B cell (primary cell): Measurements from ENCODE around the gene GCH1. TPM values are rescaled to one million over a fixed set of nuclear protein-coding genes. Genes with fewer than 3 reads are reported as not detected.

Experiments
- ATAC-seq: fragments of 200-7000 bp; cut with Tn5 transposase; one replicate; pipeline ENCODE4 v1.10.0; 2021; ENCODE audit warnings: low read depth, mild to moderate bottlenecking, moderate number of reproducible peaks, moderate library complexity
- CTCF ChIA-PET: fragments of 350-600 bp; sonication (Branson Sonifier 250); formaldehyde crosslinking; loops from one replicate; lab custom pipeline; 2021; ENCODE audit warnings: antibody characterized with exemption, inconsistent platforms; lab: Charles Lee
- POLR2A ChIA-PET: fragments of 350-600 bp; sonication (Branson Sonifier 250); formaldehyde crosslinking; loops from one replicate; lab custom pipeline; 2021; ENCODE audit warnings: antibody characterized with exemption; lab: Charles Lee
- DNase-seq: peaks from one replicate; pipeline ENCODE4 v3.0.0; 2013
- H2AFZ ChIP-seq: 2 replicates; pipeline ENCODE4 v1.6.1; 2012; ENCODE audit warnings: mild to moderate bottlenecking, low read depth, low read length; ENCODE audit not compliant: insufficient read depth, poor library complexity, severe bottlenecking
- H3K27ac ChIP-seq, 2 donors: 1 replicate in 1 of 2; 2 replicates in 1 of 2; pipeline ENCODE4 v1.5.1; 2012 to 2013; ENCODE audit warnings: low read length in 2 of 2, mild to moderate bottlenecking in 2 of 2, moderate library complexity in 1 of 2
- H3K27me3 ChIP-seq, 4 experiments: fragments of 200-600 bp in 1 of 4; sonication (generic) in 1 of 4; replicated peaks in 1 of 4; 1 replicate in 2 of 4; 2 replicates in 2 of 4; pipeline versions ENCODE4 v1.6.1 to v1.7.0; 2013 to 2016; ENCODE audit warnings: low read length in 3 of 4, mild to moderate bottlenecking in 2 of 4, mixed read lengths in 1 of 4, moderate library complexity in 1 of 4; ENCODE audit not compliant: insufficient read depth in 4 of 4, control insufficient read depth in 3 of 4; ENCODE audit errors: control extremely low read depth in 1 of 4
- H3K36me3 ChIP-seq, 2 experiments: replicated peaks in 1 of 2; 1 replicate in 1 of 2; 2 replicates in 1 of 2; pipeline versions ENCODE4 v1.6.1 to v1.7.1; 2013; ENCODE audit warnings: low read length in 1 of 2; ENCODE audit not compliant: insufficient read depth in 2 of 2, control insufficient read depth in 1 of 2; ENCODE audit errors: control extremely low read depth in 1 of 2, extremely low read depth in 1 of 2
- H3K4me1 ChIP-seq, 2 donors: fragments of 200-600 bp in 1 of 2; sonication (generic) in 1 of 2; 1 replicate in 1 of 2; 2 replicates in 1 of 2; pipeline versions ENCODE4 v1.5.1 to v1.6.1; 2013 to 2017; ENCODE audit warnings: low read length in 2 of 2; ENCODE audit not compliant: control insufficient read depth in 2 of 2, insufficient read depth in 2 of 2
- H3K4me2 ChIP-seq: replicated peaks from 2 replicates; pipeline ENCODE3; 2012; ENCODE audit warnings: mild to moderate bottlenecking, low read depth, low read length; ENCODE audit not compliant: poor library complexity, severe bottlenecking
- H3K4me3 ChIP-seq, 5 experiments: fragments of 200-600 bp in 1 of 5; sonication (generic) in 1 of 5; 1 replicate in 3 of 5; 2 replicates in 2 of 5; pipeline versions ENCODE4 v1.5.1 to v1.7.0; 2011 to 2016; ENCODE audit warnings: low read length in 4 of 5, mild to moderate bottlenecking in 4 of 5, low read depth in 2 of 5, control low read depth in 1 of 5, moderate library complexity in 1 of 5; ENCODE audit not compliant: insufficient read depth in 1 of 5; ENCODE audit errors: control extremely low read depth in 1 of 5, extremely low read depth in 1 of 5
- H3K79me2 ChIP-seq: fragments of 200-600 bp; sonication (generic); one replicate; pipeline ENCODE4 v1.6.0; 2016; ENCODE audit warnings: low read length; ENCODE audit not compliant: control insufficient read depth, insufficient read depth
- H3K9ac ChIP-seq: fragments of 200-600 bp; sonication (generic); 2 replicates; pipeline ENCODE4 v1.6.1; 2017; ENCODE audit warnings: mild to moderate bottlenecking, low read length, moderate library complexity
- H3K9me3 ChIP-seq, 3 donors: one replicate each; pipeline versions ENCODE4 v1.6.1 to v1.7.1; 2013; ENCODE audit warnings: low read length in 2 of 3; ENCODE audit not compliant: control insufficient read depth in 2 of 3, insufficient read depth in 1 of 3; ENCODE audit errors: control extremely low read depth in 1 of 3
- H4K20me1 ChIP-seq: 2 replicates; pipeline ENCODE4 v1.6.0; 2012; ENCODE audit warnings: mild to moderate bottlenecking, low read length; ENCODE audit not compliant: insufficient read depth, control insufficient read depth, poor library complexity, severe bottlenecking
- H3K27ac Mint-ChIP-seq: one replicate; pipeline ENCODE4 v1.8.0; 2021; ENCODE audit warnings: mixed read lengths
- H3K27me3 Mint-ChIP-seq: one replicate; pipeline ENCODE4 v1.8.0; 2021; ENCODE audit warnings: mixed read lengths
- H3K4me1 Mint-ChIP-seq: one replicate; pipeline ENCODE4 v1.8.0; 2021; ENCODE audit warnings: mixed read lengths
- H3K4me3 Mint-ChIP-seq: one replicate; pipeline ENCODE4 v1.8.0; 2021; ENCODE audit warnings: mixed read lengths
- H3K9me3 Mint-ChIP-seq: one replicate; pipeline ENCODE4 v1.8.0; 2022; ENCODE audit warnings: mixed read lengths; ENCODE audit not compliant: insufficient read depth
- EZH2 ChIP-seq: IDR thresholded peaks from 2 replicates; pipeline ENCODE4 v1.6.1; 2012; ENCODE audit warnings: borderline replicate concordance, low read depth, mild to moderate bottlenecking, moderate library complexity, low read length; ENCODE audit not compliant: insufficient read depth, poor library complexity, severe bottlenecking
- WGBS: methylation state at CpG from one replicate; pipeline ENCODE4 v1.1.5; 2013; ENCODE audit warnings: missing lambda C conversion rate; ENCODE audit not compliant: insufficient coverage; 5-methylcytosine and 5-hydroxymethylcytosine counted together
- intact Hi-C: fragments of 100-400 bp; cut with micrococcal nuclease; formaldehyde crosslinking; loops from one replicate; pipeline ENCODE4 v1.10.0; 2022
- polyA plus RNA-seq: library from polyadenylated mRNA; depleted of rRNA; stranded (reverse); fragments of >200 nt; gene quantifications from 2 replicates; pipeline ENCODE4 v1.2.3, GENCODE V29; 2012
- total RNA-seq, 2 donors: library from RNA; stranded (reverse); fragments of 120-200 nt in 1 of 2; gene quantifications; 1 replicate in 1 of 2; 2 replicates in 1 of 2; pipeline versions ENCODE4 v1.2.3 to v1.2.4, GENCODE V29; 2013 to 2022
- TF ChIP-seq, protein P1 (sequence below): fragments of 200-600 bp; IDR thresholded peaks from one replicate; pipeline ENCODE4 v1.8.0; 2022; ENCODE audit warnings: antibody characterized with exemption, mild to moderate bottlenecking

GCH1 gene
- total and polyA plus RNA-seq, 2 donors (not counting 1 experiment from before 2014, with no cell fraction given): 17.0 to 24.6 TPM

DNA sequence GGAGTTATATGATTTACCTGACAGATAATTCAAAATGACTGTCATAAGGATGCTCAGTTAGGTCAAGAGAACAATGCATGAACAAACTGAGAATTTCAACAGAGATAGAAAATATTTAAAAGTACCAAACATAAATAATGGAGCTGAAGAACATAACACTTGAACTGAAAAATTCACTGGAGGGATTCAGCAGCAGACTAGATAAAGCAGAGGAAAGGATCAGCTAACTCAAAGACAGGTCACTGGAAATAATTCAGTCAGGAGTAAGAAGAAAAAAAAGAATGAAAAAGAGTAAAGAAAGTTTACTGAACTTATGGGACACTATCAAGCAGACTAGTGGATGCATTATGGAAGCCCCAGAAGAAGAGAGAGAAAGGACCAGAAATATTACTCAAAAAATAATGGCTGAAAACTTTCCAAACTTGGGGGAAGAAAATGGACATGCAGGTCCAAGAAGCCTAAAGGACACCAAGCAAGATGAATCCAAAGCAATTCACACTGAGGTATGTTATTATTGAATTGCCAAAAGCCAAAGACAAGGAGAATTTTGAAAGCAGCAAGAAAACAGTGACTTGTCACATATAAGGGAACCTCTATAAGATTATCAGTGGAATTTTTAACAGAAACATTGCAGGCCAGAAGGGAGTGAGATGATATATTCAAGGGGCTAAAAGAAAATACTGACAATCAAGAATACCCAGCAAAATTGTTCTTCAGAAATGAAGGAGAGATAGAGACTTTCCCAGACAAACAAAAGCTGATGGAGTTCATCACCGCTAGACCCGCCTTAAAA lies 78.7 kb downstream of the GCH1 start:
- no peak for TF ChIP-seq EZH2
- TF ChIP-seq, protein P1, sequence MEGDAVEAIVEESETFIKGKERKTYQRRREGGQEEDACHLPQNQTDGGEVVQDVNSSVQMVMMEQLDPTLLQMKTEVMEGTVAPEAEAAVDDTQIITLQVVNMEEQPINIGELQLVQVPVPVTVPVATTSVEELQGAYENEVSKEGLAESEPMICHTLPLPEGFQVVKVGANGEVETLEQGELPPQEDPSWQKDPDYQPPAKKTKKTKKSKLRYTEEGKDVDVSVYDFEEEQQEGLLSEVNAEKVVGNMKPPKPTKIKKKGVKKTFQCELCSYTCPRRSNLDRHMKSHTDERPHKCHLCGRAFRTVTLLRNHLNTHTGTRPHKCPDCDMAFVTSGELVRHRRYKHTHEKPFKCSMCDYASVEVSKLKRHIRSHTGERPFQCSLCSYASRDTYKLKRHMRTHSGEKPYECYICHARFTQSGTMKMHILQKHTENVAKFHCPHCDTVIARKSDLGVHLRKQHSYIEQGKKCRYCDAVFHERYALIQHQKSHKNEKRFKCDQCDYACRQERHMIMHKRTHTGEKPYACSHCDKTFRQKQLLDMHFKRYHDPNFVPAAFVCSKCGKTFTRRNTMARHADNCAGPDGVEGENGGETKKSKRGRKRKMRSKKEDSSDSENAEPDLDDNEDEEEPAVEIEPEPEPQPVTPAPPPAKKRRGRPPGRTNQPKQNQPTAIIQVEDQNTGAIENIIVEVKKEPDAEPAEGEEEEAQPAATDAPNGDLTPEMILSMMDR: no peak
- Mint-ChIP-seq H3K9me3 (peaks cover 16% of the 10 kb centered on the region), H3K27me3 (no peaks in the 10 kb centered on the region), H3K4me3 (no peak overlapping the region), H3K27ac (no peak overlapping the region), H3K4me1 (no peaks in the 10 kb centered on the region)
- Histone ChIP-seq H3K4me1 (no peaks in the 10 kb centered on the region), H3K4me2 (no peak overlapping the region), H4K20me1 (no peaks in the 10 kb centered on the region), H3K4me3 (no peak overlapping the region), H3K79me2 (no peaks in the 10 kb centered on the region), H3K36me3 (no peaks in the 10 kb centered on the region), H3K9me3 (peaks cover 4 to 20% (median 11%) of the 10 kb centered on the region in 3 donors), H3K9ac (no peak overlapping the region), H3K27ac (no peak overlapping the region), H2AFZ (no peak overlapping the region), H3K27me3 (no peaks in the 10 kb centered on the region)
- POLR2A ChIA-PET: no interaction called here
- intact Hi-C loops: no loop called here
- WGBS: no CpG with 5 or more reads among the region's 2 CpGs
- ATAC-seq (no peak), DNase-seq (no peak)
- CTCF ChIA-PET: no interaction called here

DNA sequence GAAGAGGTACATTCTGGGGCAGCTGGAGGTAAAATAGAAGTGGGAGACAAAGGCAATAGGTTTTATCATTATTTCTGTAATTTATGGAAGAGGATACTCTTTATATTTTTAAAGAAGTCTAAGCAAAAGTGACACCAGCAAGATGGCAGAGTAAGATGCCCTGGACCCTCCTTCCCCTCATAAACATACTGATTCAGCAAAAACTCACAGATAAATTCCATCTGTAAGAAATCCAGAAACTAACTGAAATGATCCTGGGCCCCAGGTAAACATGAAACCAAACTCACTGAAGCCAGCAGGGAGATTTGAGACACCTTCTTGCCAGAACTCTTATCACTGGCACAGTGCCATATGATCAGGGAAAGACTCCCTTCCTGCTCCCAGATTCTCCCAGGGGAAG lies 79.9 kb downstream of the GCH1 start:
- H3K36me3 ChIP-seq: no peaks in the 10 kb centered on the region
- no peak overlapping the region for H3K4me3 ChIP-seq
- CTCF ChIA-PET: no interaction called here
- Mint-ChIP-seq H3K4me3 (no peak overlapping the region), H3K27me3 (no peaks in the 10 kb centered on the region), H3K27ac (no peak overlapping the region), H3K9me3 (peaks cover 16% of the 10 kb centered on the region), H3K4me1 (no peaks in the 10 kb centered on the region)
- ATAC-seq (no peak), DNase-seq (no peak)
- TF ChIP-seq, protein P1: no peak
- TF ChIP-seq EZH2: no peak
- H2AFZ ChIP-seq: no peak overlapping the region
- no peak overlapping the region for H3K9ac ChIP-seq
- H3K27ac ChIP-seq: no peak overlapping the region
- POLR2A ChIA-PET: no interaction called here
- no peak overlapping the region for H3K4me2 ChIP-seq
- peaks cover 4 to 20% (median 11%) of the 10 kb centered on the region in 3 donors for H3K9me3 ChIP-seq
- no peaks in the 10 kb centered on the region for H3K4me1 ChIP-seq
- H4K20me1 ChIP-seq: no peaks in the 10 kb centered on the region
- intact Hi-C loops: no loop called here
- no peaks in the 10 kb centered on the region for H3K79me2 ChIP-seq
- H3K27me3 ChIP-seq: peaks cover 0 to 3% (median 0%) of the 10 kb centered on the region in 4 experiments
